Measurements from ENCODE around the gene ZNF740.

ZNF740 gene

DNA sequence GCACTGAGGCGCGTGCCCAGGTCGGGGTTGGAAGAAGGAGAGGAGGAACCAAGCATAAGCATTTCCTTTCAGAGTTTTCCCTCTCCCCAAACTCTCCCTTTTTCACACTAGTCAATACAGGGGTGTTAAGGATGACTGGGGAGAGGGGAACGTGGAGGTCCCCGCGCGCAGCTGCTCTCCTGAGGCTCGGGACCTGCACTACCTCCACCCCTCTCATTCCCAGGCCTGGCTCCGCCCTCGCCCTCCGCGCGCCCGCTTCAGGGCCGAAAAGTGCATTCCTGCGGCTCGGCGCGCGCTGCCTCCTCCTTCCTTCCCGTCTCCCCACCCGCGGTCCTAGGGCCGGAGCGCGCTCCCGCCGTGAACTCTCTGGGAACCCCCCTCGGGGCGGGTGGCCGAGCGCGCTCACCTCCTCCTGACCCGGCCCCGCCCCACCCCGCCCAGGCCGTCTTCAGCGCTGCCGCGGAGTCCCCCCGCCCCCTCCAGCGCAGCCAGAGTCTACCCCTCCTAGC is 40.2 kb downstream of the ZNF740 start:
- H3K36me3 Mint-ChIP-seq (ENCODE audit: low read depth), result peaks cover 20% of the 10 kb centered on the region
- peak overlapping the region; percentile 89 for H3K4me3 Mint-ChIP-seq
- H3K27ac Mint-ChIP-seq, result peak overlapping the region; percentile 91

DNA sequence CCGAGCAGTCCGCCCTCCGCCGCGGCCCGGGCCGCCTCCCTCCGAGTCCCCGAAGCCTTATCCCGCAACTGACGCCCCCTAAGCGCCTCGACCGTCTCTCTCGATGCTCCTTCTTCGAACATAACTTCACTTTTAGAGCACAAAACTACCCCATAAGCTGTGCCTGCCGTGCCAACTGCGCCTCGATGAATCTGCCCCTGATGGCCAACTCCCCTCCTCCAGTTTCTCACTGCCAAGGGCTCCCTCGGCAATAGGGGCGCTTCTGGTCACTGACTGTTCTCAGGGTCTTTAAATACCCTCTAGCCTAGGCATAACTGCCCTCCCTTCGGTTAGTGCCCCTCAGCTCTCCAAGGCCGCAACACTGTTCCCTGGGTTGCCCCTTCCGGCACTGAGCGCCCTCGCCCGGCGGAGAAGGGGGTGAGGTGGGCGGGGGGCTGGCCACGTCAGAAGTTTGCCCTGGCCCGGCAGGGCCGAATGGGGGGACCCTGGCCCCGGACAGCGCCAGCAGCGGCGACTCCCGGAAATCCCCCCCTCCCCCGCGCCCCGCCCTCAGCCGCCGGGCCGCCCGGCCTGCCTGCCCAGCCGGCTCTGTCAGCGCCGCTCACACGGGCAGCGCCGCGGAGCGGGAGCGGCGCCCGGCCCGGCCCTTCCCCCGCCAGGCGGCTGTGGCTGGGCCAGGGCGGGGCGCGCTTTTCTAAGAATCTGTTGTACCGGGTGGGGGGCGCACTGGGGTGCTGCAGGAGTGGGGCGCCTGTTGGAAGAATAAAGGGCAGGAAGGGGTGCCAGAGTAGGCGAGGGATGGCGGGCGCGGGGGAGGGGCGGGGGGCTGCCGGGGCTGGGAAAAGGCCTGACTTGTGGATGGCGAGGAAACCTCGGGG is 40.9 kb downstream of the ZNF740 start:
- Mint-ChIP-seq H3K4me1 (ENCODE audit: low read depth) (peaks cover 80% of the 10 kb centered on the region), H3K27ac (peak overlapping the region; percentile 91), H3K27me3 (no peaks in the 10 kb centered on the region), H3K9me3 (no peaks in the 10 kb centered on the region), H3K36me3 (ENCODE audit: low read depth) (peaks cover 16% of the 10 kb centered on the region), H3K4me3 (peak overlapping the region; percentile 89)
- peak; percentile 85 for DNase-seq

More for the DNA sequence above, 40.2 kb downstream of the ZNF740 start:
- DNase-seq, result no peak
- Mint-ChIP-seq H3K4me1 (ENCODE audit: low read depth) (peaks cover 84% of the 10 kb centered on the region), H3K27me3 (no peaks in the 10 kb centered on the region), H3K9me3 (no peaks in the 10 kb centered on the region)

DNA sequence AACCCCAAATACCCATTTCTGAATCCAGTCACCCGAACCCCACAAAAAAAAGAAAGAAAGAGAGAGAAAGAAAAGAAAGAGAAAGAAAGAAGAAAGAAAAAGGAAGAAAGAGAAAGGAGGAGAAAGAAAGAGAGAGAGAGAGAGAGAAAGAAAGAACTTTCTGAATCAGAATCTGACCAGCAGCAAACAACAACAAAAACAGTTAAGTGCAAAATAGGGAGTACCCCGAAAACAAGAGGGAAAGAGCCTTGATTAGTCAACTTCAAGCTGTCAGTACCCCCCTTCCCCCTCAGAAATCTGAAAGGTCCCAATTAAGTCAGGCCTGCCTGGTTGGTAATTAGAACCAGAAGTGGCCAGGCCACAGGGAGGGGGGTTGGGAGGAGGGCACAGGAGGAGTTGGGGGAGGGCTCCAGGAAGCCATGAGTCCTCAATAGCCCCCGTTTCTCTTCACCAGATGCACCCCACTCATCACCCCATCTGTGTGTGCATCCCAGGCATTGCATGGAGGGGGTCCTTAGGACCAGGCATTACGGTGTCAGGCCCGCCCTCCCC is 41.7 kb downstream of the ZNF740 start:
- Mint-ChIP-seq H3K9me3 (no peaks in the 10 kb centered on the region), H3K27ac (peak overlapping the region; percentile 83), H3K4me3 (peak overlapping the region; percentile 69), H3K27me3 (no peaks in the 10 kb centered on the region), H3K4me1 (ENCODE audit: low read depth) (peaks cover 77% of the 10 kb centered on the region), H3K36me3 (ENCODE audit: low read depth) (peaks cover 20% of the 10 kb centered on the region)
- no peak for DNase-seq

DNA sequence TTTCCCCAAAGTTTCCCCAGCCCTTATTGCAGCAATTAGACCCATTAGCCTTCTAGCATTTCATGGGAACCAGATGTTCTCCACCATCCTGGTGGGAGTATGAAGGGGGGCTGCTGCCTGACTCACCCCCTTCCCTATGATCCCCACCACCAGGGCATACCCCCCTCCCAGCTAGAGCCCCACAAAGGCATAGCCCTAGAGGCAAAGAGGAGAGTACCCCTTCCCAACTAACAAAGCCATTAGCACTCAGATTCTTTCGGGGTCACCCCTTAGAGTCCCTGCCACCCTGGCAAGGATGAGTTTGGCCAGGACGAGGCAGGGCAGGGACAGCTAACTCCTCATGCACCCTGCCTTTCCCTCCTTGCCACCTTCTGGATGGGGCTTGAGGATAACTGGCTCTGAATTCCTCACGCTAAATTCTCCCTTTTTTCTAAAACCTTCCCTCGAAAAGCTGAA is 42.3 kb downstream of the ZNF740 start:
- H3K4me1 Mint-ChIP-seq (ENCODE audit: low read depth), result peaks cover 73% of the 10 kb centered on the region
- no peaks in the 10 kb centered on the region for H3K9me3 Mint-ChIP-seq
- peak overlapping the region; percentile 69 for H3K4me3 Mint-ChIP-seq
- H3K27ac Mint-ChIP-seq, result peak overlapping the region; percentile 68
- no peaks in the 10 kb centered on the region for H3K27me3 Mint-ChIP-seq
- peaks cover 20% of the 10 kb centered on the region for H3K36me3 Mint-ChIP-seq (ENCODE audit: low read depth)
- no peak for DNase-seq

DNA sequence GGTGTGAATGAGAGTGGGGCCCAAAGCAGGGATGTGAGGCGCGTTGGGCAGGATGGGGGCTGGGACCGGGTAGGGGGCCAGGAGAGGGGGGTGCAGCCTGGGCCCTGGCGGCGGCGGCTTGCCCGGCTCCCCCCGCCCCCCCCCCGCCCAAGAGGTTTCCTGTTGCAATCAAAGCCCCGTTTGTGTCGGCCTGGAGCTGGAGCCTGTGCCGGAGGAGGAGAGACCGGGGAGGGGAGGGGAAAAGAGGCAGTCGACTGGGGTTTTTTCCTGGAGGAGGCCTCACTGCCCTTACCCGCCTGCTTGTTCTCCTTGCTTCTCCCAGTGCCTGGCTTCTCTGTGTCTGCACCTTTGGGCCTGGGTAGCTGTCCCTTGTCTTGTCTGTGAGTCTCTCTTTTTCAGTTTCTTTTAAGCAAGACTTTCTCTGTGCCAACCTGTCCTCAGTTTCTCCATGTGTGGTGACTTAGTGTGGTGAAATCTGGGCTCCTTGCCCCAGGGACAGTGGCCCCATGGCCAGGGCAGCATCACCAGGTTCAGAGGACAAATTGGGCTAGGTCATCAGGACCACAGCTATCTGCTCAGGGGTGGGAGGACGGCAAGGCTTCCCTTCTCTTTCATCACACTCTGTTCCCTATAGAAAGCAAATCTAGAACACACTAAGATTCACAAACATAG is 43.0 kb downstream of the ZNF740 start:
- peaks cover 18% of the 10 kb centered on the region for H3K36me3 Mint-ChIP-seq (ENCODE audit: low read depth)
- H3K4me1 Mint-ChIP-seq (ENCODE audit: low read depth), result peaks cover 73% of the 10 kb centered on the region
- DNase-seq, result peak; percentile 57
- H3K27ac Mint-ChIP-seq, result peak overlapping the region; percentile 84
- H3K27me3 Mint-ChIP-seq, result no peaks in the 10 kb centered on the region
- no peaks in the 10 kb centered on the region for H3K9me3 Mint-ChIP-seq
- peak overlapping the region; percentile 69 for H3K4me3 Mint-ChIP-seq

DNA sequence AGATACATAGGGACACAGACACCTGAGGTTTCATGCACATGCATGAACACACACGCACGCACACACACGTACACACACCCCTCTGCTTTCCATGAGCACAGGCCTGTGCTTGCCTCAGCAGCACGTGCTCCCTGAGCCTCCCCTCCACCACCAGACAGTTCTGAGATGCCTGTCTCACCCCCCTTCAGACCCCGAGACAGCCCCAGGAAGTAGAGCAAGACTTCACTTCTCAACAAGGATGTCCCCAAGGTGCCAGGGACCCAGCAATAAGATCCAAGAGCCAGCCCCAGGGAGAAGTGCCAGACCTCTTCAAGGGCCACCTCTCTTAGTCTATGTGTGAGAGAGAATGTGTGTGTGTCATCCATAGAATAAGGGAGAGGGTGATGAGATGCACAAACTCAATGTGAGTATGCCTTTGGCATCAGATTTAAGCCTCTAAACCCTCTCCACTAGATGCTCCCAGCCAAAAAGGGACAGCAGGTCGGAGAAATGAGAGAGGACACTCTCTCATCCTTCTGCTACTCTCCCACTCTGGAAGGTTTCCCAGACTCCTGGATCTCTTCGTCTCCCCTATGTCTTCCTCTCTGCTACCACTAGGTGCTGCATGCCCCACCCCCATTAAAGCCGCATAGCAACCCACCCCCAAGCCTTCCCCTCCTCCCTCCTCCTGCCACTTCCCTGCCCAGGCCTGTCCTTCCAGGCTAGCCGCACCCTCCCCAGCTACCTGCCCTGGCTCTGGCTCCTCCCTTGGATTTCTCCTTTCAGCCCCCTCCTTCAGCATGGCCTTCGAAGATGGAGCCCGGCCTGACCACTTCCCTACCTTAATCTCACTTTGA is 43.8 kb downstream of the ZNF740 start:
- peaks cover 73% of the 10 kb centered on the region for H3K4me1 Mint-ChIP-seq (ENCODE audit: low read depth)
- H3K27me3 Mint-ChIP-seq, result no peaks in the 10 kb centered on the region
- peaks cover 13% of the 10 kb centered on the region for H3K36me3 Mint-ChIP-seq (ENCODE audit: low read depth)
- peak overlapping the region; percentile 84 for H3K27ac Mint-ChIP-seq
- no peak for DNase-seq
- H3K9me3 Mint-ChIP-seq, result no peaks in the 10 kb centered on the region
- peak overlapping the region; percentile 48 for H3K4me3 Mint-ChIP-seq

DNA sequence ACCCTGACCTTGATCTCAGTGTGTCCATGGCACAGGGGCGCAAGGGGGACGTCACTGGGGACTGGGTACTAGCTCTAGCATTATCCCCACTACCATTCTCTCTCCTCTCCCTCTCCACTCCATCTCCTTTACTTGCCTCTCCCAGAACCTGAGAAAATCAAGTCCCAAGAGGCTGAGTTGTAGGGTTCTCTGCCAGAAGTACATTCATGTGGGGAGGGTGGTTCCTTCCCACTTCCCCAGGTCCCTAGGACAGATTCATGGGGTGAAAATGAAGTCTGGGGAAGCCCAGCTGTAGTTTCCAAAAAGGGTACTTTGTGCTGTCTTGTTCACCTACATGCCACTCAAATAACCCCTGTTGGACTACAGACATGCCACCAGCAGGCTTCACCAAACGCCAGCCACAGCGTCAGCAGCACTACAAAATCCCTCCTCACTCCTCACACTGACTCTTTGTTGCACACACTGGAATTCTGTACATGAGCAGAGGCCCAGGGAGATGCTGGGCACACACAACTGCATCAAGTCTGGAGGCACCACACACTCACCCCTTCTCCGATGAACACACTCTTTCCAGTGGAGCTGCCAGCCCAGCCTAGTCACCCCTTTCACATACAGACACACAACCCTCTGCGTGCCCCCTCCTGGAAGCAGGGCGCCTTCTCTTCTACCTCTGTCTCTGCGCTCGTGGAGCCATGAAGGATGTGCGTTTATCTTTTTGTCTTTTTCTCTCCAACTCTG is 44.5 kb downstream of the ZNF740 start:
- H3K4me1 Mint-ChIP-seq (ENCODE audit: low read depth), result peaks cover 76% of the 10 kb centered on the region
- no peaks in the 10 kb centered on the region for H3K9me3 Mint-ChIP-seq
- H3K27me3 Mint-ChIP-seq, result no peaks in the 10 kb centered on the region
- no peak overlapping the region for H3K4me3 Mint-ChIP-seq
- no peak for DNase-seq
- peak overlapping the region; percentile 31 for H3K27ac Mint-ChIP-seq
- H3K36me3 Mint-ChIP-seq (ENCODE audit: low read depth), result peaks cover 8% of the 10 kb centered on the region

DNA sequence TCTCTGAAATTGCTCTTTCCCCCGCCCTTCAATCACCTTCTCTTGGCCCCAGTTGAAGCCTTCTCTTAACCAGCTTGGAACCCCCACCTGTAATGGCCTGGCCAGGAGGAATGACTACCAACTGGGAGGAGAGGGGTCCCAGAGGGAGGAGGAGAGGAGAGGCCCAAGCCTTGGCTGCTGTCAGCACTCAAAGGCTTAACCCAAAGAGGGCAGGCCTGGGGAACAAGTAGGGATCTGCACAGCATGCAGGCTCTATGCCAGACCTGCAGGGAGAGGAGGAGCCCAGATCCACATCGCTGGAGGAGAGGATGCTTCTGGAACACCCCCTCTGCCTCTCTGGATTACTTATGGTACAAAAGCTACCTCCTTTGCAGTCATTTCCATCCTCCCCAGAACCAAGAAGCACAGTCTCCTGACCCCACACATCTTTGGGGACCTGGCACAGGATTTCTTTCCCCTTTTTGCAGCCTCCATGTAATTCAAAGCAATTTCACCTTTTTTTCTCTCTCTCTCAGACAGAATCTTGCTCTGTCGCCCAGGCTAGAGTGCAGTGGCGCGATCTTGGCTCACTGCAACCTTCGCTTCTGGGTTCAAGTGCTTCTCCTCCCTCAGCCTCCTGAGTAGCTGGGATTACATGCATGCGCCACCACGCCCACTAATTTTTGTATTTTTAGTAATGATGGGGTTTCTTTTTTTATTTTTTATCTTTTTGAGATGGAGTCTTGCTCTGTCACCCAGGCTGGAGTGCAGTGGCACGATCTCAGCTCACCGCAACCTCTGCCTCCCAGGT is 45.3 kb downstream of the ZNF740 start:
- Mint-ChIP-seq H3K27me3 (no peaks in the 10 kb centered on the region), H3K9me3 (no peaks in the 10 kb centered on the region), H3K4me3 (no peak overlapping the region), H3K36me3 (ENCODE audit: low read depth) (peaks cover 8% of the 10 kb centered on the region), H3K27ac (peak overlapping the region; percentile 31), H3K4me1 (ENCODE audit: low read depth) (peaks cover 75% of the 10 kb centered on the region)
- DNase-seq, result no peak

DNA sequence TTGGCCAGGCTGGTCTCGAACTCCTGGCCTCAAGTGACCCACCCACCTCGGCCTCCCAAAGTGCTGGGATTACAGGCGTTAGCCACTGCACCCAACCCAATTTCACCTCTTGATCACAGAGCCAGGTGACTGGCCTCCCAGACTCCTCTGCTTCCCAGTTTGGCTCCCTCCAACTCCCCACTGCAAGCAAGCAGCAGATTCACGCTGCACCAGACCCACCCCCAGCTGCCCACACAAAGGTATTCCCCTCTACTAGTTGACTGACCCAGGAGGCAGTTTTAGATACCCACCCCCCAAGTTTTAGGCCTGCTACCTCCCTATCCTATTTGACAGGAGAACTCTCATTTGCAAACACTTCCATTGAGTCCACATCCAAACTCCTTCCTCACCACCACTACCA is 46.3 kb downstream of the ZNF740 start:
- Mint-ChIP-seq H3K4me3 (no peak overlapping the region), H3K27ac (no peak overlapping the region), H3K36me3 (ENCODE audit: low read depth) (peaks cover 8% of the 10 kb centered on the region), H3K9me3 (no peaks in the 10 kb centered on the region), H3K4me1 (ENCODE audit: low read depth) (peaks cover 80% of the 10 kb centered on the region), H3K27me3 (no peaks in the 10 kb centered on the region)
- DNase-seq, result no peak

DNA sequence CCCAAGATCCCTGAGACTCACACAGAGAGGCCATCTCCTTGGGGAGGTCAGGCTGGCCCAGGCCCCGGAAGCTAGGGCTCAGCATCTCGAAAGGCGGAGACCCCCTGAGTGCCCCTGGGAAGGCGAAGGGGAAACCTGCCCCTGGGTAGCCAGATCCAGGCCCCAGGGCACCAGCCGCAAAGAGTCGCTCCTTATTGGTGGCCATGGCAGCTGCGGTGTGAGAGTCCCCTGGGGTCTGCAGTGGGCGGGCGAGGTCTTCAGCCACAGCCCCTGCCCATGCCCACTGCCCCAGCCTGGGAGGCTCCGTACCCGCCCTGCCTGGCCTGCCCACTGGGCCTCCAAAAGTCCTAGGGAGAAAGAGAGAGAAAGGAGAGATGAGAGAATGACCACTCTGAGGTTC is 46.8 kb downstream of the ZNF740 start:
- no peak for DNase-seq
- Mint-ChIP-seq H3K4me3 (no peak overlapping the region), H3K27me3 (no peaks in the 10 kb centered on the region), H3K27ac (peak overlapping the region; percentile 29), H3K4me1 (ENCODE audit: low read depth) (peaks cover 76% of the 10 kb centered on the region), H3K36me3 (ENCODE audit: low read depth) (peaks cover 8% of the 10 kb centered on the region), H3K9me3 (no peaks in the 10 kb centered on the region)

DNA sequence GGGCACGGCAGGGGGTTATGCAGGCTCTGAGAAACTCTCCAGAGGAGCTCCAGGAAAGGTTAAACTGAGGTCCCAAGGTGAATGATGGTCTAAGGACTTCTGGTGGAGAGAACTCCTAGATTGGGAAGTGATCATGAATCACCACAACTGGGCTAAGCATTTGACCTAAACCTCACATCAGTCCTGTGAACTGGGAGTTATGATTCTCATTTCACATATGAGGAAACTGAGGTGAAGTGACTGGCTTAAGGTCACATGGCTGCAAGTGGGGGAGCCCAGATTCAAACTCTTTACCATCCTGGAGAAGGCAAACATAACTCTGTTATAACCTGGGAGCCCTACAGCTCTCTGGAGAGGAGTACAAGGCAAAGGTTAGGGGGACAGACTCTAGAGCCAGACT is 47.3 kb downstream of the ZNF740 start:
- H3K36me3 Mint-ChIP-seq (ENCODE audit: low read depth), result peaks cover 8% of the 10 kb centered on the region
- no peak for DNase-seq
- H3K27me3 Mint-ChIP-seq, result no peaks in the 10 kb centered on the region
- peak overlapping the region; percentile 29 for H3K27ac Mint-ChIP-seq
- H3K9me3 Mint-ChIP-seq, result no peaks in the 10 kb centered on the region
- peaks cover 76% of the 10 kb centered on the region for H3K4me1 Mint-ChIP-seq (ENCODE audit: low read depth)
- no peak overlapping the region for H3K4me3 Mint-ChIP-seq

DNA sequence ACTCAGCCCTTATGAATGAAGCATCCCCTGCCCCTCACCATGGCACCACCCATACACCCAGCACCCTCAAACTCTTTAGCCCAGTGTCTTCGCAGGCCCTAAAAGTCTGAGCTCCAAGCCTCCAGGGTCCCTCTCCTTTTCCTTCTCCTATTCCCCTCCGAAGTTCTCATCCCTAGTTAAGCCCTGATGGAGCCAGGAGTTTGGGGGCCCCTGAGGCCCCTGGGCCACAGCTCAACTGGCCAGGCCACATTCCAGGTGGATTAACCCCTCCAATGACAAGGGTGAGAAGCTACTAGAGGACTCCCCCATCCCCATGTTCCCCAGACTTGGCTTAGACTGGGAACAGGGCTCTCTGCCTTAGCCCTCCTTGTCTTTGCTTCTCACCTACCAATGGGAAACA is 48.9 kb downstream of the ZNF740 start:
- peak overlapping the region; percentile 22 for H3K4me3 Mint-ChIP-seq
- no peaks in the 10 kb centered on the region for H3K27me3 Mint-ChIP-seq
- peaks cover 74% of the 10 kb centered on the region for H3K4me1 Mint-ChIP-seq (ENCODE audit: low read depth)

More for the DNA sequence above, 48.9 kb downstream of the ZNF740 start:
- Mint-ChIP-seq H3K36me3 (ENCODE audit: low read depth) (peaks cover 8% of the 10 kb centered on the region), H3K27ac (peak overlapping the region; percentile 38), H3K9me3 (no peaks in the 10 kb centered on the region)
- no peak for DNase-seq
